ENCODE results near the gene CIB2. TPM values are rescaled to one million over a fixed set of nuclear protein-coding genes. Genes with fewer than 3 reads are reported as not detected.

The CIB2 gene
- total and polyA plus RNA-seq, 11 donors = 3.3 to 18.5 (median 9.1) TPM

DNA sequence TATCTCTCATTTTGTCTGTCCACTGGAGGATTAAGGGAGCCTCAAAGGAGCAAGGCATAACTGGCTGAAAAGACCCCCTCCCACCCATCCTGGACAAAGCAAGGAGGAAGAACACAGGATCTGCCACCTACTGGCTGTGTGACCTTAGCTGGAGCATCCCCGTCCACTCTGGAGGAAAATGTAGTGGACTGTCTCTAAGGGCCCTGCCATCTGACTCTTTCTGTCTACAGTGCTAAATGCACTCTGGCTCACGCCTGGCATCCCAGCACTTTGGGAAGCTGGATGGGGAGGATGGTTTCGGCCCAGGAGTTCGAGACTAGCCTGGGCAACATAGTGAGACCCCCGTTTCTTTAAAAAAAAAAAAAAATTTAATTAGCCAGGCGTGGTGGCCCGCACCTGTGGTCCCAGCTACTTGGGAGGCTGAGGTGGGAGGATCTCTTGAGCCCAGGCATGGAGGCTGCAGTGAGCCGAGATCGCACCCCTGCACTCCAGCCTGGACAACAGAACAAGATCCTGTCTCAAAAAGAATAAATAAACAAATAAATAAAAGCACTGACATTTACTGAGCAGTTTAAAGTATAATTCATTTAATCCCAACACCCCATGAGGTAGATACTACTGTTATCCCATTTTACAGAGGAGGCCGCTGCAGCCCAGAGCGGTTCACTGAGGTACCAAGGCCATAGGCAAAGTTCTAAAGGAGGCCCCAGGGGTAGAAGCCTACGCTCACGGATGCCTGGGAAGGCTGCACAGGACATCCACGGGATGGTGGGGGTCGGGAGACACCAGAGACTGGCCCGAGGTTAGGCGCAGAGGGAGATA, 54.8 kb downstream of the CIB2 start:
- ATAC-seq (peak; percentile 4 to 20 (median 18)), DNase-seq (no peak)
- no peaks in the 10 kb centered on the region for H3K9me3 ChIP-seq
- intact Hi-C loops (cut with DNase I) = loop anchor here in 5 of 10 donors (5.0 to 10.0 kb wide), 5 partner anchors 39 to 84 kb away; no protein-coding TSS in a partner anchor
- H3K27ac ChIP-seq = peak overlapping the region; percentile 73 to 97 (median 90)
- peaks cover 0 to 55% (median 37%) of the 10 kb centered on the region in 12 donors for H3K4me1 ChIP-seq
- WGBS, 4 donors = 47 to 59% (median 50%) methylated on average over 16 to 17 of the region's 17 CpGs
- peaks cover 0 to 5% (median 0%) of the 10 kb centered on the region in 9 donors for H3K36me3 ChIP-seq
- H3K27me3 ChIP-seq = no peaks in the 10 kb centered on the region
- TF ChIP-seq CTCF (IDR thresholded peaks at IDR 0.05) (peak in 3 of 12 donors; percentile 12 to 35 (median 18)), POLR2A (IDR thresholded peaks at IDR 0.05) (no peak)
- peak overlapping the region; percentile 73 to 100 (median 90) for H3K4me3 ChIP-seq

DNA sequence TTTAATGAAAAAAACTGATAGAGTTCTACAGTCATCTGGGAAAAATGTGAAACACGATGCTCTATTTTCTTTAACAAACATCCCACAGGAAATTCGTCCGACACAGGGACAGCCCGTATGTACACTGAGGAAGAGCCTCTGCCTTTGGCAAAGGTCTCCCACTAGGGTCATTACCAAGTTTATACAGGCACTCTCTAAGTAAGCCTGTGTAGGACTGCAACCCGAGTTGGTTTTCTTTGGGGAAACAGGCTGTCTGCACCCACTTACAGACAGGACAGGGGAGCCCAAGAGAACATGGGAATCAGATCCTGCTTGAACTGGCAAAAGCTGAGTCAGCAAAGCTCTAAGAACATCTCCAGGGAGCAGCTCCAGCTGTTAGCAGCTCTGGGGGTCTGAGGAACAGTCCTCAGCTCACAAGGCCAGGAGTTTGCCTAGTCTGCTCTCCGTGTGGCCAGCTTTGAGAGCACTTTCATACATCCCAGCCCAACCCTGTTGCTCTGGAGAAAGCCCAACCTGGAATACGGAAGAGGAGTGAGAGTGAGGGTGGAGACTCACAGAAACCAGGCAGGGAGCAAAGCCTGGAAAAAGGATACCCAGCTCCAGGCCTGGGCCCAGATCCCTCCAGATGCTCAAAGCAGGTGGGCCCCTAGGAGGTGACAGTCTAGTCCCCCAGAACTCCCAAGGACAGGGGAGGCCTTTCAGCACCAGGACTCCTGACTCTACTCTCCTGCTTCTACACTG, 55.6 kb downstream of the CIB2 start:
- Histone ChIP-seq H3K27ac (peak overlapping the region; percentile 73 to 97 (median 90)), H3K4me1 (peaks cover 0 to 62% (median 39%) of the 10 kb centered on the region in 12 donors), H3K27me3 (no peaks in the 10 kb centered on the region), H3K4me3 (peak overlapping the region in 11 of 12 donors; percentile 84 to 100 (median 91)), H3K36me3 (peaks cover 0 to 5% (median 0%) of the 10 kb centered on the region in 9 donors), H3K9me3 (no peaks in the 10 kb centered on the region)
- intact Hi-C loops (cut with DNase I) = loop anchor here in 5 of 10 donors (5.0 to 10.0 kb wide), 5 partner anchors 38 to 83 kb away; no protein-coding TSS in a partner anchor
- whole genome bisulfite sequencing, 4 donors = 20 to 35% (median 31%) methylated on average over 7 of the region's 7 CpGs
- ATAC-seq = peak; percentile 60 to 76 (median 72)
- DNase-seq = peak in 4 of 5 donors; percentile 34 to 46 (median 43)
- TF ChIP-seq CTCF (IDR thresholded peaks at IDR 0.05) (no peak), POLR2A (IDR thresholded peaks at IDR 0.05) (no peak)

- H3K4me3 ChIP-seq = peak overlapping the region in 2 of 12 donors; percentile 2 to 35
- DNase-seq (no peak), ATAC-seq (no peak)
- peak overlapping the region in 9 of 12 donors; percentile 4 to 91 (median 48) for H3K27ac ChIP-seq
- peaks cover 0 to 5% (median 0%) of the 10 kb centered on the region in 9 donors for H3K36me3 ChIP-seq
- intact Hi-C loops (cut with DNase I) = loop anchor here in 2 of 10 donors (5.0 to 10.0 kb wide), 2 partner anchors 36 to 48 kb away; no protein-coding TSS in a partner anchor
- no peaks in the 10 kb centered on the region for H3K27me3 ChIP-seq
- H3K9me3 ChIP-seq = no peaks in the 10 kb centered on the region
- WGBS, 4 donors = 91 to 95% (median 93%) methylated on average over 5 of the region's 5 CpGs
- TF ChIP-seq CTCF (IDR thresholded peaks at IDR 0.05) = no peak
- TF ChIP-seq POLR2A (IDR thresholded peaks at IDR 0.05) = no peak
- H3K4me1 ChIP-seq = peaks cover 5 to 87% (median 56%) of the 10 kb centered on the region in 12 donors
These were observed 58.0 kb downstream of the CIB2 start for GRCh38 chr15:78073046-78073787.

Data from heart left ventricle (tissue), 16 donors.